Activated naive CD8-positive, alpha-beta T cell treated with anti-CD3 and anti-CD28 coated beads for 36 hours (primary cell): ENCODE data around the gene CYFIP2. TPM values are rescaled to one million over a fixed set of nuclear protein-coding genes. Genes with fewer than 3 reads are reported as not detected.

Experiments used
- DNase-seq: peaks from one replicate; pipeline ENCODE4 v3.0.0; 2021
- H3K27ac Mint-ChIP-seq: one replicate; pipeline ENCODE4 v1.8.0; 2022; ENCODE audit warnings: mild to moderate bottlenecking, moderate library complexity, mixed read lengths
- H3K27me3 Mint-ChIP-seq: one replicate; pipeline ENCODE4 v1.8.0; 2022; ENCODE audit warnings: mild to moderate bottlenecking, mixed read lengths
- H3K36me3 Mint-ChIP-seq: one replicate; pipeline ENCODE4 v1.8.0; 2021; ENCODE audit warnings: mild to moderate bottlenecking, mixed read lengths
- H3K4me1 Mint-ChIP-seq: one replicate; pipeline ENCODE4 v1.8.0; 2021; ENCODE audit warnings: mixed read lengths
- H3K4me3 Mint-ChIP-seq: one replicate; pipeline ENCODE4 v1.8.0; 2022; ENCODE audit warnings: mild to moderate bottlenecking, moderate library complexity, mixed read lengths
- H3K9me3 Mint-ChIP-seq: one replicate; pipeline ENCODE4 v1.8.0; 2022; ENCODE audit warnings: mixed read lengths
- total RNA-seq, 2 experiments: library from RNA; stranded (reverse); gene quantifications; one replicate each; pipeline ENCODE4 v1.2.3, GENCODE V29; 2021

Gene CYFIP2
- total RNA-seq, 2 experiments from 2014 or later, result 324 to 325 TPM

GRCh38 chr5:157309796-157310195, 43.9 kb downstream of the CYFIP2 start:
- Mint-ChIP-seq H3K27ac (peak overlapping the region; percentile 78), H3K4me3 (no peak overlapping the region), H3K9me3 (peaks cover 7% of the 10 kb centered on the region), H3K4me1 (peaks cover 62% of the 10 kb centered on the region), H3K27me3 (no peaks in the 10 kb centered on the region), H3K36me3 (peaks cover 59% of the 10 kb centered on the region)
- DNase-seq, result no peak

GRCh38 chr5:157311595-157311994, 45.7 kb downstream of the CYFIP2 start:
- H3K4me3 Mint-ChIP-seq, result no peak overlapping the region
- no peaks in the 10 kb centered on the region for H3K27me3 Mint-ChIP-seq

GRCh38 chr5:157312492-157312891, 46.6 kb downstream of the CYFIP2 start:
- Mint-ChIP-seq H3K4me1 (peaks cover 38% of the 10 kb centered on the region), H3K4me3 (no peak overlapping the region), H3K27me3 (no peaks in the 10 kb centered on the region), H3K36me3 (peaks cover 49% of the 10 kb centered on the region), H3K9me3 (no peaks in the 10 kb centered on the region), H3K27ac (peak overlapping the region; percentile 88)
- peak; percentile 65 for DNase-seq

More at GRCh38 chr5:157311595-157311994, 45.7 kb downstream of the CYFIP2 start:
- peaks cover 46% of the 10 kb centered on the region for H3K4me1 Mint-ChIP-seq
- peaks cover 50% of the 10 kb centered on the region for H3K36me3 Mint-ChIP-seq
- no peaks in the 10 kb centered on the region for H3K9me3 Mint-ChIP-seq
- no peak for DNase-seq
- peak overlapping the region; percentile 83 for H3K27ac Mint-ChIP-seq

GRCh38 chr5:157322581-157322980, 56.7 kb downstream of the CYFIP2 start:
- Mint-ChIP-seq H3K27me3 (no peaks in the 10 kb centered on the region), H3K27ac (peak overlapping the region; percentile 14), H3K4me1 (peaks cover 9% of the 10 kb centered on the region), H3K9me3 (no peaks in the 10 kb centered on the region), H3K36me3 (peaks cover 39% of the 10 kb centered on the region), H3K4me3 (no peak overlapping the region)
- DNase-seq, result no peak

- no peaks in the 10 kb centered on the region for H3K9me3 Mint-ChIP-seq
- peaks cover 33% of the 10 kb centered on the region for H3K36me3 Mint-ChIP-seq
- H3K4me1 Mint-ChIP-seq, result peaks cover 15% of the 10 kb centered on the region
- no peak overlapping the region for H3K4me3 Mint-ChIP-seq
- H3K27ac Mint-ChIP-seq, result no peak overlapping the region
- H3K27me3 Mint-ChIP-seq, result no peaks in the 10 kb centered on the region
- no peak for DNase-seq
Measured at GRCh38 chr5:157323107-157323706, 57.3 kb downstream of the CYFIP2 start.

- Mint-ChIP-seq H3K27ac (no peak overlapping the region), H3K27me3 (no peaks in the 10 kb centered on the region), H3K4me1 (peaks cover 22% of the 10 kb centered on the region), H3K9me3 (no peaks in the 10 kb centered on the region), H3K36me3 (peaks cover 28% of the 10 kb centered on the region), H3K4me3 (no peak overlapping the region)
- DNase-seq, result no peak
Measured at GRCh38 chr5:157324237-157324636, 58.3 kb downstream of the CYFIP2 start.

GRCh38 chr5:157326440-157327005, 60.6 kb downstream of the CYFIP2 start:
- peak overlapping the region; percentile 32 for H3K27ac Mint-ChIP-seq
- DNase-seq, result no peak
- no peaks in the 10 kb centered on the region for H3K9me3 Mint-ChIP-seq
- H3K27me3 Mint-ChIP-seq, result no peaks in the 10 kb centered on the region
- H3K4me1 Mint-ChIP-seq, result peaks cover 41% of the 10 kb centered on the region
- peaks cover 42% of the 10 kb centered on the region for H3K36me3 Mint-ChIP-seq
- H3K4me3 Mint-ChIP-seq, result no peak overlapping the region

- DNase-seq, result no peak
- peaks cover 45% of the 10 kb centered on the region for H3K36me3 Mint-ChIP-seq
- H3K4me3 Mint-ChIP-seq, result no peak overlapping the region
- H3K4me1 Mint-ChIP-seq, result peaks cover 49% of the 10 kb centered on the region
- no peaks in the 10 kb centered on the region for H3K9me3 Mint-ChIP-seq
- H3K27me3 Mint-ChIP-seq, result no peaks in the 10 kb centered on the region
- H3K27ac Mint-ChIP-seq, result peak overlapping the region; percentile 75
Measured at GRCh38 chr5:157327771-157328170, 61.8 kb downstream of the CYFIP2 start.

GRCh38 chr5:157328277-157328912, 62.5 kb downstream of the CYFIP2 start:
- peaks cover 51% of the 10 kb centered on the region for H3K4me1 Mint-ChIP-seq
- peak overlapping the region; percentile 75 for H3K27ac Mint-ChIP-seq
- no peaks in the 10 kb centered on the region for H3K9me3 Mint-ChIP-seq
- H3K36me3 Mint-ChIP-seq, result peaks cover 47% of the 10 kb centered on the region
- H3K27me3 Mint-ChIP-seq, result no peaks in the 10 kb centered on the region
- peak overlapping the region; percentile 26 for H3K4me3 Mint-ChIP-seq
- peak; percentile 58 for DNase-seq

- peak; percentile 21 for DNase-seq
- H3K27ac Mint-ChIP-seq, result peak overlapping the region; percentile 86
- H3K36me3 Mint-ChIP-seq, result peaks cover 44% of the 10 kb centered on the region
- no peak overlapping the region for H3K4me3 Mint-ChIP-seq
- no peaks in the 10 kb centered on the region for H3K27me3 Mint-ChIP-seq
- H3K9me3 Mint-ChIP-seq, result no peaks in the 10 kb centered on the region
- peaks cover 46% of the 10 kb centered on the region for H3K4me1 Mint-ChIP-seq
Measured at GRCh38 chr5:157331807-157332206, 65.9 kb downstream of the CYFIP2 start.

GRCh38 chr5:157335534-157336422, 69.9 kb downstream of the CYFIP2 start:
- no peak for DNase-seq
- Mint-ChIP-seq H3K4me1 (peaks cover 20% of the 10 kb centered on the region), H3K27ac (no peak overlapping the region), H3K36me3 (peaks cover 50% of the 10 kb centered on the region), H3K4me3 (no peak overlapping the region), H3K27me3 (no peaks in the 10 kb centered on the region), H3K9me3 (no peaks in the 10 kb centered on the region)

- no peak for DNase-seq
- H3K4me3 Mint-ChIP-seq, result no peak overlapping the region
- H3K27ac Mint-ChIP-seq, result no peak overlapping the region
- H3K36me3 Mint-ChIP-seq, result peaks cover 44% of the 10 kb centered on the region
- no peaks in the 10 kb centered on the region for H3K27me3 Mint-ChIP-seq
- H3K4me1 Mint-ChIP-seq, result peaks cover 14% of the 10 kb centered on the region
- no peaks in the 10 kb centered on the region for H3K9me3 Mint-ChIP-seq
Measured at GRCh38 chr5:157336423-157336744, 70.5 kb downstream of the CYFIP2 start.

GRCh38 chr5:157339409-157339808, 73.5 kb downstream of the CYFIP2 start:
- peaks cover 12% of the 10 kb centered on the region for H3K4me1 Mint-ChIP-seq
- no peak overlapping the region for H3K4me3 Mint-ChIP-seq
- peak overlapping the region; percentile 19 for H3K27ac Mint-ChIP-seq
- H3K27me3 Mint-ChIP-seq, result no peaks in the 10 kb centered on the region
- peaks cover 36% of the 10 kb centered on the region for H3K36me3 Mint-ChIP-seq
- no peak for DNase-seq
- no peaks in the 10 kb centered on the region for H3K9me3 Mint-ChIP-seq

- H3K4me1 Mint-ChIP-seq, result peaks cover 13% of the 10 kb centered on the region
- H3K27me3 Mint-ChIP-seq, result no peaks in the 10 kb centered on the region
- H3K9me3 Mint-ChIP-seq, result no peaks in the 10 kb centered on the region
- no peak overlapping the region for H3K4me3 Mint-ChIP-seq
- peak; percentile 22 for DNase-seq
- peaks cover 47% of the 10 kb centered on the region for H3K36me3 Mint-ChIP-seq
- peak overlapping the region; percentile 70 for H3K27ac Mint-ChIP-seq
Measured at GRCh38 chr5:157342822-157343402, 77.0 kb downstream of the CYFIP2 start.
